ENCODE data around the gene TMC3.

GRCh38 chr15:81323559-81323943 is 50.5 kb downstream of the TMC3 start:
- TF ChIP-seq POLR2AphosphoS5 (IDR thresholded peaks at IDR 0.05; ENCODE audit: low read length): no peak
- TF ChIP-seq POLR2A (IDR thresholded peaks at IDR 0.05; ENCODE audit: low read depth, low read length): no peak
- TF ChIP-seq, protein P1, sequence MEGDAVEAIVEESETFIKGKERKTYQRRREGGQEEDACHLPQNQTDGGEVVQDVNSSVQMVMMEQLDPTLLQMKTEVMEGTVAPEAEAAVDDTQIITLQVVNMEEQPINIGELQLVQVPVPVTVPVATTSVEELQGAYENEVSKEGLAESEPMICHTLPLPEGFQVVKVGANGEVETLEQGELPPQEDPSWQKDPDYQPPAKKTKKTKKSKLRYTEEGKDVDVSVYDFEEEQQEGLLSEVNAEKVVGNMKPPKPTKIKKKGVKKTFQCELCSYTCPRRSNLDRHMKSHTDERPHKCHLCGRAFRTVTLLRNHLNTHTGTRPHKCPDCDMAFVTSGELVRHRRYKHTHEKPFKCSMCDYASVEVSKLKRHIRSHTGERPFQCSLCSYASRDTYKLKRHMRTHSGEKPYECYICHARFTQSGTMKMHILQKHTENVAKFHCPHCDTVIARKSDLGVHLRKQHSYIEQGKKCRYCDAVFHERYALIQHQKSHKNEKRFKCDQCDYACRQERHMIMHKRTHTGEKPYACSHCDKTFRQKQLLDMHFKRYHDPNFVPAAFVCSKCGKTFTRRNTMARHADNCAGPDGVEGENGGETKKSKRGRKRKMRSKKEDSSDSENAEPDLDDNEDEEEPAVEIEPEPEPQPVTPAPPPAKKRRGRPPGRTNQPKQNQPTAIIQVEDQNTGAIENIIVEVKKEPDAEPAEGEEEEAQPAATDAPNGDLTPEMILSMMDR (IDR thresholded peaks at IDR 0.05 in 2 of 3, conservative IDR thresholded peaks at IDR 0.05 in 1 of 3; ENCODE audit: control insufficient read depth in 2 of 3, extremely low read depth in 1 of 3, insufficient read depth in 1 of 3, low read depth in 3 of 3, low read length in 3 of 3): no peak
- TF ChIP-seq HCFC1 (IDR thresholded peaks at IDR 0.05; ENCODE audit: low read length): no peak
- TF ChIP-seq ZNF274 (IDR thresholded peaks at IDR 0.05; ENCODE audit: insufficient read depth, insufficient read length): no peak
- no peak for TF ChIP-seq YY1 (IDR thresholded peaks at IDR 0.05; ENCODE audit: low read depth, low read length)
- no peak for TF ChIP-seq GABPA (IDR thresholded peaks at IDR 0.05; ENCODE audit: low read depth)
- TF ChIP-seq ZNF622 (IDR thresholded peaks at IDR 0.05): no peak
- no peak for TF ChIP-seq JUNB (IDR thresholded peaks at IDR 0.05)
- no peak for TF ChIP-seq CHD4 (IDR thresholded peaks at IDR 0.05)
- TF ChIP-seq, protein P2, sequence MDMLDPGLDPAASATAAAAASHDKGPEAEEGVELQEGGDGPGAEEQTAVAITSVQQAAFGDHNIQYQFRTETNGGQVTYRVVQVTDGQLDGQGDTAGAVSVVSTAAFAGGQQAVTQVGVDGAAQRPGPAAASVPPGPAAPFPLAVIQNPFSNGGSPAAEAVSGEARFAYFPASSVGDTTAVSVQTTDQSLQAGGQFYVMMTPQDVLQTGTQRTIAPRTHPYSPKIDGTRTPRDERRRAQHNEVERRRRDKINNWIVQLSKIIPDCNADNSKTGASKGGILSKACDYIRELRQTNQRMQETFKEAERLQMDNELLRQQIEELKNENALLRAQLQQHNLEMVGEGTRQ (IDR thresholded peaks at IDR 0.05; ENCODE audit: borderline replicate concordance, low read depth, low read length): no peak
- no peak for TF ChIP-seq FOS (IDR thresholded peaks at IDR 0.05; ENCODE audit: borderline replicate concordance, extremely low read depth, insufficient read length)
- no peak for TF ChIP-seq SIN3A (IDR thresholded peaks at IDR 0.05; ENCODE audit: low read depth, low read length)
- no peak for TF ChIP-seq CBX5 (IDR thresholded peaks at IDR 0.05; ENCODE audit: low read depth)
